ENCODE results near the gene MSRB1. TPM values are rescaled to one million over a fixed set of nuclear protein-coding genes. Genes with fewer than 3 reads are reported as not detected.
"Not testable (repeated sequence)": the region's sequence is repeated elsewhere in the genome, so short reads cannot be mapped to it uniquely, and the experiment has no call there.

Gene MSRB1
- total and polyA plus RNA-seq, 7 donors: 17.8 to 136 (median 35.7) TPM

DNA sequence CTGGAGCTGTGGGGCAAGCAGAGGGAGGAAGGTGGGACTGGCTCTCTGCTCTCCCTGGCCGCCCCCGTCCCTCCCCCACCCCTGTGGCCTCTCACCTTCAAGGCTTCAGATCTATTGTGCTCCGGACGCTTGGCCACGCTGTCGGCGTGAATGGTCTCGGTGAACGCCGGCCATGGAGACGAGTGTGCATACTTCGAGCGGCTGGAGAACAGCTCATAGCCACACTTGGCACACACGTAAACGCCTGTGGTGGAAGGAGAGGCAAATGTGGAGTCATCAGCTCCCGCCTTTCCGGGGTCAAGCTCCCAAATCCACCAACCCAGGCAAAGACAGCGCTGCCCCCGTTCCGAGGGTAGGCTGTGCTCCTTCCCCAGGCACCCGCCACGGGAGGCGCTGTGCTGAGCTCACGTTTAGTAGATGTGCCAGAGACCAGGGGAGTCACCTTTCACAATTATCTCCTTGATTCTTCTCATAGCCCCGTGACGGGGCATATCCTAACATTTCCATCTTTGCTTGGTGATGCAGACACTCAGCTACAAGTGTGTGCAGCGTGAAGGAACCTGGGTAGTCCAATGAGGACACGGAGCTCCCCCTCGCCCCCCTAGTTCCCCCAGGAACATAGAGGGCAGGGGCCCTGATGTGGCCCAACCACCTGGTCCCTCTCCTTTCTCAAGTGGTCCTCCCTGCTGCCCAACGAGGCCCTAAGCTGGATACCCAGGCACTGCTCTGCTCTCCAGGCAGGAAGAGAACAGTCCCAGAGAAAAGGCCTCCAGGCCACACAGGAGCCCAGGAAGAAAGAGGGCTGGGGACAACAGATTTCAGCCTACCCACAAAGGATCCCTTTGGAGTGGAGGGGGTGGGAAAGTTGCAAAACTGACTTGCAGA lies 1.6 kb downstream of the MSRB1 start:
- no peak for DNase-seq
- Histone ChIP-seq H3K4me3 (peak overlapping the region in 3 of 4 donors; percentile 78 to 95 (median 86)), H3K27me3 (no peaks in the 10 kb centered on the region), H3K4me1 (peaks cover 0 to 30% (median 14%) of the 10 kb centered on the region in 4 donors), H3K9me3 (no peaks in the 10 kb centered on the region), H3K36me3 (peaks cover 0 to 43% (median 27%) of the 10 kb centered on the region in 4 donors), H3K27ac (peak overlapping the region; percentile 84 to 90 (median 87))
- intact Hi-C loops (cut with DNase I): no loop called here
- WGBS, 2 donors: 77 to 84% methylated on average over 30 of the region's 30 CpGs
- TF ChIP-seq EP300 (IDR thresholded peaks at IDR 0.05): no peak
- TF ChIP-seq, protein P1, sequence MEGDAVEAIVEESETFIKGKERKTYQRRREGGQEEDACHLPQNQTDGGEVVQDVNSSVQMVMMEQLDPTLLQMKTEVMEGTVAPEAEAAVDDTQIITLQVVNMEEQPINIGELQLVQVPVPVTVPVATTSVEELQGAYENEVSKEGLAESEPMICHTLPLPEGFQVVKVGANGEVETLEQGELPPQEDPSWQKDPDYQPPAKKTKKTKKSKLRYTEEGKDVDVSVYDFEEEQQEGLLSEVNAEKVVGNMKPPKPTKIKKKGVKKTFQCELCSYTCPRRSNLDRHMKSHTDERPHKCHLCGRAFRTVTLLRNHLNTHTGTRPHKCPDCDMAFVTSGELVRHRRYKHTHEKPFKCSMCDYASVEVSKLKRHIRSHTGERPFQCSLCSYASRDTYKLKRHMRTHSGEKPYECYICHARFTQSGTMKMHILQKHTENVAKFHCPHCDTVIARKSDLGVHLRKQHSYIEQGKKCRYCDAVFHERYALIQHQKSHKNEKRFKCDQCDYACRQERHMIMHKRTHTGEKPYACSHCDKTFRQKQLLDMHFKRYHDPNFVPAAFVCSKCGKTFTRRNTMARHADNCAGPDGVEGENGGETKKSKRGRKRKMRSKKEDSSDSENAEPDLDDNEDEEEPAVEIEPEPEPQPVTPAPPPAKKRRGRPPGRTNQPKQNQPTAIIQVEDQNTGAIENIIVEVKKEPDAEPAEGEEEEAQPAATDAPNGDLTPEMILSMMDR (IDR thresholded peaks at IDR 0.05): no peak
- TF ChIP-seq POLR2A (IDR thresholded peaks at IDR 0.05): no peak
- TF ChIP-seq POLR2AphosphoS5 (IDR thresholded peaks at IDR 0.05): no peak

DNA sequence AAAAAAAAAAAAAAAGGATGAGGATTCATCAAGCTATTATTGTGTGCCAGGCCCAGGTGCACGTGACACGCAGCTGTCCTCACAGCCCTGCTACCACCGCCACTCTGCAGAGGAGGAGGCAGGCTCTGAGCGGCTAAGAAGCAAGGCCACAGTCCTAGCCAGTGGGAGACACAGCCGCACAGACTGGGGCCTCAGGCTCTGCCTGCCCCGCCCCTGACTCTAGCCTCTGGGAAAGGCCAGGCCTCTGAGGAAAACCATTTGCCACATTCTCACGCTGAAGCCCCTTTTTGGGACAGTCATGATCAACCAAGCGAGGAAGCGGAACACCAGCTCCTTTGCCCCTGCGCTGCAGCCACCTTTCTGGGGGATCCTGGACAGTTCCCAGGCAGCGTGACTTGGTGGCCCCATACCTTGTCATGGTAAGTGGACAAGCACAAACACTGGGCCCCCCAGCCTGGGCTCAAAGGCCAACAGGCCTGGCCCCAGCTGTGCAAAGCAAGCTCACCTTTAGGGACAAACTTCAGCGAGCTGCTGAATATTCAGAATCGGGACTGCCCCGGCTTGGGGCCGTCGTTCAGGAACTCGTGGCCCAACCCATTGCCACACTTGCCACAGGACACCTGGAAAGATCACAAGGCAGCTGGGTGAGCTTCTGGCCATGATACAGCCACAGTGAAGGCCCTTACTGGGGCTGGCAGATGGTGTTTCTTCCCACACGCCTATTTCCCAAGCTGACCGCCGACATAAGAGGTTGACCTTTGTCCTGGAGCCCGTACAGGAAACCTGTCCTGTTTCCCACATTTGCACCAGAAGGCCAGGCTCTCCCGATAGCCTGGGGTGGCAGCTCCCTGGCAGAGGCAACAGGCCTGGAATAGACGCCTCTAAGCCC lies 2.5 kb downstream of the MSRB1 start:
- H3K27me3 ChIP-seq: no peaks in the 10 kb centered on the region
- intact Hi-C loops (cut with DNase I): no loop called here
- peaks cover 0 to 43% (median 27%) of the 10 kb centered on the region in 4 donors for H3K36me3 ChIP-seq
- no peaks in the 10 kb centered on the region for H3K9me3 ChIP-seq
- WGBS, 2 donors: 31 to 72% methylated on average over 23 of the region's 23 CpGs
- H3K27ac ChIP-seq: peak overlapping the region in 1 of 4 donors; percentile 88
- no peak for DNase-seq
- TF ChIP-seq POLR2A (IDR thresholded peaks at IDR 0.05) (no peak), POLR2AphosphoS5 (IDR thresholded peaks at IDR 0.05) (no peak), EP300 (IDR thresholded peaks at IDR 0.05) (no peak)
- TF ChIP-seq, protein P1 (IDR thresholded peaks at IDR 0.05): no peak
- H3K4me3 ChIP-seq: no peak overlapping the region
- peaks cover 0 to 30% (median 14%) of the 10 kb centered on the region in 4 donors for H3K4me1 ChIP-seq

DNA sequence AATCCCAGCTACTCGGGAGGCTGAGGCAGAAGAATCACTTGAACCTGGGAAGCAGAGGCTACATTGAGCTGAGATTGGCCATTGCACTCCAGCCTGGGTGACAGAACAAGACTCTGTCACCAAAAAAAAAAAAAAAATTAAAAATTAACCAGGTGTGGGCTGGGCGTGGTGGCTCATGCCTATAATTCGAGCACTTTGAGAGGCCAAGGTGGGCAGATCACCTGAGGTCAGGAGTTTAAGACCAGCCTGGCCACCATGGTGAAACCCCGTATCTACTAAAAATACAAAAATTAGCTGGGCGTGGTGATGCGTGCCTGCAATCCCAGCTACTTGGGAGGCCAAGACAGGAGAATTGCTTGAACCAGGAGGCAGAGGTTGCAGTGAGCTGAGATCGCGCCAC lies 3.2 kb downstream of the MSRB1 start:
- H3K9me3 ChIP-seq; DNase-seq; intact Hi-C loops (cut with DNase I); H3K4me3 ChIP-seq; H3K27ac ChIP-seq; H3K27me3 ChIP-seq: not testable (repeated sequence)
- H3K36me3 ChIP-seq: peaks cover 0 to 43% (median 27%) of the 10 kb centered on the region in 4 donors
- 28 to 78% methylated on average over 8 of the region's 8 CpGs for WGBS, 2 donors
- peaks cover 0 to 30% (median 14%) of the 10 kb centered on the region in 4 donors for H3K4me1 ChIP-seq

DNA sequence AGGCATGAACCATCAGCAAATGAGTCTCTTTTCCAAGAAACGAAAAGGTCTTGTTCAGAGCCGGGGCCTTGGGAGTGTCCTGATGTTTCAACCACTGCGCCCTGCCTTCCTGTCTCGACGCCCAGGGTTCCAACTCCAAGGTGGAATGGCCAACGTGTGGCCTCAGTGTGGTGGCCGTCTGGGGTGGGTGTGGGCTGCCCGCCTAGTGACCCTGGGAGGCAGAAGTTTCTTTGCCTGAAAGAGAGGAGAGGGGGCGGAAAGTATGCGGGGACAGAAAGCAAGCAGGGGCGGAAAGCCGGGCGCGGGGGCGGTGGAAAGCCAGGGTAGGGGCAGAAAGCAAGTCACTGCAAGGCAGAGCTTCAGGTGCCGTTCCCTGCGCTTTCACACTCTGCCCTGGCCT lies 4.1 kb downstream of the MSRB1 start:
- no peak for TF ChIP-seq POLR2A (IDR thresholded peaks at IDR 0.05)
- TF ChIP-seq POLR2AphosphoS5 (IDR thresholded peaks at IDR 0.05): no peak
- TF ChIP-seq, protein P1 (IDR thresholded peaks at IDR 0.05): no peak
- TF ChIP-seq EP300 (IDR thresholded peaks at IDR 0.05): no peak
- intact Hi-C loops (cut with DNase I): no loop called here
- DNase-seq: no peak
- Histone ChIP-seq H3K4me3 (no peak overlapping the region), H3K27me3 (no peaks in the 10 kb centered on the region), H3K9me3 (no peaks in the 10 kb centered on the region), H3K4me1 (peaks cover 0 to 29% (median 14%) of the 10 kb centered on the region in 4 donors), H3K36me3 (peaks cover 0 to 43% (median 27%) of the 10 kb centered on the region in 4 donors), H3K27ac (no peak overlapping the region)
- WGBS, 2 donors: 94 to 95% methylated on average over 17 of the region's 17 CpGs

DNA sequence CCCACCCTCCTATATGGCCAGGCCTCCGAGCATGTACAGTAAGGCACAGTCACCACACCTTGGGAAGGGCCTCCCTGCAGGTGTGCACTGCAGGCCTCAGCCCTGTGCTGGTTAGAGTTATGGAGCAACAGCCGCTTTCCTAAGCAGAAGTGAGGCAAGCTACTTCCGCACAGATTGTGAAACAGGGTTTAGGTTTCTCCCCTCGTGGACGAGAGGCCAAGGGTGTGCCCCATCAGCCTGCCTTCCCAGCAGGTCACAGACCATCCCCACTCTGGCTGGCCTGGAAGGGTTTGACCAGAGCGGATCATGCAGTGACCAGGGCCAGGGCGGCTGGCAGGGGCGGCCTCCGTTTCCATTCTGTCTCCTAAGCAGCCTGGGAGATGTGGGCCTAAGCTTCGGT lies 4.7 kb downstream of the MSRB1 start:
- H3K9me3 ChIP-seq: no peaks in the 10 kb centered on the region
- no peak overlapping the region for H3K27ac ChIP-seq
- H3K36me3 ChIP-seq: peaks cover 0 to 43% (median 27%) of the 10 kb centered on the region in 4 donors
- TF ChIP-seq POLR2A (IDR thresholded peaks at IDR 0.05) (no peak), POLR2AphosphoS5 (IDR thresholded peaks at IDR 0.05) (no peak), EP300 (IDR thresholded peaks at IDR 0.05) (no peak)
- TF ChIP-seq, protein P1 (IDR thresholded peaks at IDR 0.05): no peak
- no peak overlapping the region for H3K4me3 ChIP-seq
- WGBS, 2 donors: 92 to 93% methylated on average over 10 of the region's 10 CpGs
- no peak for DNase-seq
- H3K27me3 ChIP-seq: no peaks in the 10 kb centered on the region
- intact Hi-C loops (cut with DNase I): no loop called here
- peaks cover 0 to 23% (median 14%) of the 10 kb centered on the region in 4 donors for H3K4me1 ChIP-seq

Data from sigmoid colon (tissue), 7 donors.